PC-3 (cell line): ENCODE results near the gene RTCB. TPM values are rescaled to one million over a fixed set of nuclear protein-coding genes. Genes with fewer than 3 reads are reported as not detected.

Source experiments
- ATAC-seq: fragments of 200-7000 bp; cut with Tn5 transposase; 2 replicates; pipeline ENCODE4 v1.9.1; 2020; ENCODE audit warnings: mild to moderate bottlenecking, moderate library complexity
- BruUV-seq: library from RNA; stranded (reverse); fragments of 400-500 nt; replicated peaks from 2 replicates; lab custom pipeline; 2021; lab: Mats Ljungman, UMichigan
- CTCF ChIA-PET: fragments of 300-600 bp; sonication (Branson Sonifier 250); formaldehyde crosslinking; loops from one replicate; lab custom pipeline; 2022; ENCODE audit warnings: antibody characterized with exemption; lab: Charles Lee
- POLR2A ChIA-PET: fragments of 300-600 bp; sonication (Branson Sonifier 250); formaldehyde crosslinking; loops from one replicate; lab custom pipeline; 2022; ENCODE audit warnings: antibody characterized with exemption; ENCODE audit not compliant: unreplicated experiment; lab: Charles Lee
- DNase-seq: peaks from one replicate; pipeline ENCODE4 v3.0.0-alpha.2; 2015
- H2AFZ ChIP-seq: fragments of 300-600 bp; sonication (generic); 2 replicates; pipeline ENCODE4 v1.6.0; 2016; ENCODE audit warnings: antibody characterized with exemption, low read length
- H3F3A ChIP-seq: fragments of 300-600 bp; sonication (generic); one replicate; pipeline ENCODE4 v1.6.0; 2017; ENCODE audit warnings: antibody characterized with exemption, low read length, control low read depth, mild to moderate bottlenecking; ENCODE audit not compliant: unreplicated experiment
- H3K27ac ChIP-seq: fragments of 300-600 bp; sonication (generic); 2 replicates; pipeline ENCODE4 v1.5.1; 2016; ENCODE audit warnings: mild to moderate bottlenecking, low read length
- H3K27me3 ChIP-seq: fragments of 300-600 bp; sonication (generic); 2 replicates; pipeline ENCODE4 v1.6.1; 2016; ENCODE audit warnings: low read length, mixed read lengths
- H3K36me3 ChIP-seq: fragments of 300-600 bp; sonication (generic); 2 replicates; pipeline ENCODE4 v1.6.1; 2016; ENCODE audit warnings: low read depth, mixed run types, low read length, mixed read lengths
- H3K4me1 ChIP-seq: fragments of 300-600 bp; sonication (generic); 2 replicates; pipeline ENCODE4 v1.5.1; 2016; ENCODE audit warnings: low read length; ENCODE audit not compliant: insufficient read depth
- H3K4me2 ChIP-seq: fragments of 300-600 bp; sonication (generic); 2 replicates; pipeline ENCODE4 v1.6.0; 2016; ENCODE audit warnings: low read length
- H3K4me3 ChIP-seq: fragments of 300-600 bp; sonication (generic); 2 replicates; pipeline ENCODE4 v1.5.1; 2016; ENCODE audit warnings: mild to moderate bottlenecking, low read length, mixed read lengths
- H3K79me2 ChIP-seq: fragments of 300-600 bp; sonication (generic); 2 replicates; pipeline ENCODE4 v1.6.1; 2017; ENCODE audit warnings: low read length, mixed read lengths
- H3K9ac ChIP-seq: fragments of 300-600 bp; sonication (generic); 2 replicates; pipeline ENCODE4 v1.6.0; 2016; ENCODE audit warnings: mild to moderate bottlenecking, low read length
- H3K9me2 ChIP-seq: fragments of 300-600 bp; sonication (generic); replicated peaks from 2 replicates; pipeline ENCODE4 v1.6.1; 2016; ENCODE audit warnings: mixed run types, low read length, mixed read lengths
- H3K9me3 ChIP-seq: fragments of 300-600 bp; sonication (generic); 2 replicates; pipeline ENCODE4 v1.6.1; 2016; ENCODE audit warnings: low read length, mixed read lengths
- H4K20me1 ChIP-seq: fragments of 300-600 bp; sonication (generic); 2 replicates; pipeline ENCODE4 v1.6.1; 2016; ENCODE audit warnings: low read length, mixed read lengths
- CTCF ChIP-seq: fragments of 300-600 bp; sonication (generic); conservative IDR thresholded peaks from 2 replicates; pipeline ENCODE4 v1.5.1; 2017; ENCODE audit warnings: antibody characterized with exemption, low read depth, mild to moderate bottlenecking, low read length
- EZH2 ChIP-seq: fragments of 300-600 bp; sonication (generic); IDR thresholded peaks from one replicate; pipeline ENCODE4 v1.6.1; 2017; ENCODE audit warnings: antibody characterized with exemption, mild to moderate bottlenecking, low read length; ENCODE audit not compliant: unreplicated experiment
- EZH2phosphoT487 ChIP-seq: fragments of 300-600 bp; sonication (generic); IDR thresholded peaks from 2 replicates; pipeline ENCODE4 v1.6.1; 2018; ENCODE audit warnings: mild to moderate bottlenecking, antibody characterized with exemption, low read length, borderline replicate concordance
- intact Hi-C: fragments of 100-400 bp; cut with micrococcal nuclease; formaldehyde crosslinking; loops from 2 replicates; pipeline ENCODE4 v1.9.0; 2023
- total RNA-seq: library from RNA; depleted of rRNA; stranded (reverse); fragments of >200 nt; gene quantifications from 2 replicates; pipeline ENCODE4 v1.2.3, GENCODE V29; 2014

Gene RTCB
- total RNA-seq, 1 experiment from 2014 or later, result 146 TPM

- POLR2A ChIA-PET, result no interaction called here
- Histone ChIP-seq H3K27me3 (peaks cover 22% of the 10 kb centered on the region), H3K4me3 (no peak overlapping the region), H2AFZ (no peak overlapping the region), H3K4me1 (no peaks in the 10 kb centered on the region), H3K9me2 (no peaks in the 10 kb centered on the region), H3K27ac (no peak overlapping the region), H3K9me3 (no peaks in the 10 kb centered on the region), H3K4me2 (no peak overlapping the region), H3K9ac (no peak overlapping the region), H3K36me3 (no peaks in the 10 kb centered on the region), H4K20me1 (no peaks in the 10 kb centered on the region), H3K79me2 (no peaks in the 10 kb centered on the region), H3F3A (no peaks in the 10 kb centered on the region)
- DNase-seq (no peak), ATAC-seq (no peak)
- intact Hi-C loops, result no loop called here
- no peak for TF ChIP-seq CTCF
- TF ChIP-seq EZH2phosphoT487, result no peak
- CTCF ChIA-PET, result no interaction called here
- BruUV-seq, result no TSS peak
Observed at GRCh38 chr22:32348031-32348611, 63.9 kb downstream of the RTCB start.

DNA sequence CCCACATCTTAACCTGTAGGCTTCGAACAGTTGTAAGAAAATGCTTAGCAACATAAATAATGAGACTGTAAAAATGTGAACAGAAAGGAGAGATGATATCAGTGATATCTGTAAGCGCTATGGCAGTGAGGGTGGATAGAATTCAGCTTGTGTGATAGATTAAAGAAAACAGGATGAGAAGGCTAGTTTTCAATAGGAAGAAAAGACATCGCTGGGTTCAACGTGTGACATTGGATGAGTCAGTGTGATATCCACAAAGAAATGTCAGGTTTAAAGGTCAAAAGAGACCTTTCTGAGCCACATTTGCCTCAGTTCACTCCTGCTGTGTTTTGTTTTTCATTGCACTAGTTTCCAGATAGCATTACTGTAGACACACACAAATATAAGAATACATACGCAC lies 68.1 kb downstream of the RTCB start:
- no peaks in the 10 kb centered on the region for H3F3A ChIP-seq
- H3K27me3 ChIP-seq, result peaks cover 58% of the 10 kb centered on the region
- intact Hi-C loops, result no loop called here
- H4K20me1 ChIP-seq, result no peaks in the 10 kb centered on the region
- DNase-seq, result no peak
- no peaks in the 10 kb centered on the region for H3K9me2 ChIP-seq
- H3K9ac ChIP-seq, result no peak overlapping the region
- ATAC-seq, result no peak
- H3K36me3 ChIP-seq, result no peaks in the 10 kb centered on the region
- no TSS peak for BruUV-seq
- ChIA-PET POLR2A (no interaction called here), CTCF (no interaction called here)
- no peaks in the 10 kb centered on the region for H3K79me2 ChIP-seq
- TF ChIP-seq EZH2phosphoT487 (no peak), CTCF (no peak), EZH2 (no peak)
- no peak overlapping the region for H3K4me3 ChIP-seq
- H2AFZ ChIP-seq, result no peak overlapping the region
- no peaks in the 10 kb centered on the region for H3K9me3 ChIP-seq
- no peaks in the 10 kb centered on the region for H3K4me1 ChIP-seq
- H3K4me2 ChIP-seq, result no peak overlapping the region
- H3K27ac ChIP-seq, result no peak overlapping the region

DNA sequence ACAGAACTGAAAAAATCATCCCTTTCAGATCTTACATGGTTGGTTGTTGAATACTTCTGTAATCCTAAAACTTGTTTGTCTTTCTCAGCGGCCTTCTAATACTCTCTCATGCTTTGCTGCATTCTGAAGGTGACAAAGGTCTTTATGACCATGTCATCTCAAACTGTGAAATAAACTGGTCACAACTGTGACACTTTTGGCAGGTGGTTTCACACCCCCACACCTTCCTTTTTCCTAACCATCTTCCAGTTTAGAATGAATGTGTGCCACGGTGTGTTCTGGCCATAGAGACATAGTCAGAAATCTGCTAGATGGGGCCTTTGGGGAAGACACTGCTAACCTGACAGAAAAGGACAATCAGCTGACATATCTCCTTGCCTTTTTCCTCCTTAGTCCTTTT lies 69.1 kb downstream of the RTCB start:
- ATAC-seq, result no peak
- no TSS peak for BruUV-seq
- H3K36me3 ChIP-seq, result no peaks in the 10 kb centered on the region
- POLR2A ChIA-PET, result no interaction called here
- H3K4me3 ChIP-seq, result no peak overlapping the region
- H3K79me2 ChIP-seq, result no peaks in the 10 kb centered on the region
- H3K9me3 ChIP-seq, result no peaks in the 10 kb centered on the region
- intact Hi-C loops, result no loop called here
- TF ChIP-seq EZH2, result no peak
- no peak for TF ChIP-seq CTCF
- no peak for TF ChIP-seq EZH2phosphoT487
- H3K9me2 ChIP-seq, result no peaks in the 10 kb centered on the region
- H3K4me1 ChIP-seq, result no peaks in the 10 kb centered on the region
- no peak overlapping the region for H3K4me2 ChIP-seq
- no peak overlapping the region for H3K27ac ChIP-seq
- no peaks in the 10 kb centered on the region for H3F3A ChIP-seq
- H2AFZ ChIP-seq, result no peak overlapping the region
- H3K9ac ChIP-seq, result no peak overlapping the region
- peaks cover 61% of the 10 kb centered on the region for H3K27me3 ChIP-seq
- H4K20me1 ChIP-seq, result no peaks in the 10 kb centered on the region
- no peak for DNase-seq
- CTCF ChIA-PET, result no interaction called here
